GM21576 (cell line): Measurements from ENCODE around the gene FRMD1.

Experiments used
- ATAC-seq: cut with Tn5 transposase; IDR thresholded peaks from one replicate; pipeline ENCODE4 v1.9.1; 2021; ENCODE audit warnings: mild to moderate bottlenecking, moderate library complexity; ENCODE audit not compliant: unreplicated experiment

FRMD1 gene

DNA sequence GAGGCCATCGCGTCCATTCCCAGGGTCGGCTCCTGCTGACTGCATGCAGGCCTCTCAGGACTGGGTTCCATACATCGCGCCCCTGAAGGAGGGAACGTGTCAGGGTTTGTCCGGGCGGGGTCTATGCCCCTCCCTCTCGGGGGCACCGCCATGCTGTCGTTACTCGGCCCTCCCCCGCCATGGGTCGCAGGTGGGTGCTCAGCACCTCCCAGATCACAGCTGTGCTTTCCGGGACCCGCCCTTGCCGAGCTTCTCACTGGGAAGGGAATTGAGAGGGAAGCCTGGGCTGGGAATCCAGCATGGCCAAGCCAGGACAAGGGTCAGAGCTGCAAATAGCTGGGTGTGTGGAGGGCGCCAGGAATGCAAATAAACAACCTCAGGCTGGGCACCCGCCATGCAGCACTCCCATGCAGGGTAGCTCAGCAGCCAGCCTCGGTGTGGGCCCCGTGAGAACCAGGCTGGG lies at the start of gene FRMD1:
FRMD1 (minus strand) TSS at position 270 of the 463 bp plus-strand sequence; CDS start at position 152, 118 bp downstream.
- ATAC-seq, result no peak

DNA sequence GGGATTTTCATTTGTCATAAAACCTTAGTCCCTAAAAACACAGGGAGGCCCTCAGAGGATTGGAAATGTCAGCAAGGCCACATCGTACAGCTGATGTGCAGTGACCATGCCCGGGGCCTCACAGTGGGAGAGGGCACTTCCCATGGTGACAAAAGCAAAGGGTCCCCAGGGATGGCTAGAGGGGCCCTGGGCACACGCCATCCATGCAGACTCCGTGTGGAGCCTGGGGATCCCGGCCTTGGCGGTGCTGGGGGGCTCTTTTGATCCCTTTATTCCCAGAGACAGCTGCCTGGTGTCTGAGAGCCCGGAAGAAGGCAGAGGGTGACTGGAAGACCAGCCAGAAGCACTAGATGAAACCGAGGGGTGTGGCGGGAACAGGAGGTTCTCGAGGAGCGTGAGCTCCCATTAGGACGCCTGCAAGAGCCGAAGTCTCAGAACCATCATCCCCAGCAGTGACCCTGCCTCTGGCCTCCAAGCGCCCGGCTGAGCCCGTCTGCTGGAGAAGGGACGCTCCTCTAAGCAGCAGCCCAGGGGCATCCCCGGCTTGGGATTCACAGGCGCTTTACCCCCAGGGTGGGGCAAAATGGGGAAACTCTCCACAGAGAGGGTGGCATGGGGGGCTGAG lies 49.1 kb upstream of the FRMD1 start:
- ATAC-seq, result no peak

DNA sequence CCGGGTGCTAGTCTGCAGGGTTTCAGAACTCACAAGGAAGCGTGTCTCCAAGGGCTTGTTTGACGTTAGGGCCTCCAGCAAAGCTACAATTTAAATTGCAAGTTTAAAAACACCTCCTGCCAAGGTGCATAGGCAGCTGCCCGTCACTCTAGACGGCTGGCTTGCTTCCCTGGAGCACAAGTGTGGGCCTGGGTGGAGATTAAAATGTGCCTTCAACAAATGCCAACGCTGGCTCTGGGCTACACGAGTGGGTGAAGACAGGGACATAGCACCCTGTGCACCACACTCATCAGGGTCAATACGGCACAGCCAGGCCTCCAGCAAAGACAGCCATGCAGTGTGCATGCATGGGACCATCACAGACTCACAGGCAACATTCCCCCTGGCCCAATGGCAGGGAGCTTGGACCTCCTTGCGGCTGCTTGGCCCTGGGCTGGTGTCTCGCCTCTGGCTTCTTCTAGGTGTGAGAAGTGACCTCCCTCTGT lies 48.4 kb upstream of the FRMD1 start:
- ATAC-seq, result no peak

DNA sequence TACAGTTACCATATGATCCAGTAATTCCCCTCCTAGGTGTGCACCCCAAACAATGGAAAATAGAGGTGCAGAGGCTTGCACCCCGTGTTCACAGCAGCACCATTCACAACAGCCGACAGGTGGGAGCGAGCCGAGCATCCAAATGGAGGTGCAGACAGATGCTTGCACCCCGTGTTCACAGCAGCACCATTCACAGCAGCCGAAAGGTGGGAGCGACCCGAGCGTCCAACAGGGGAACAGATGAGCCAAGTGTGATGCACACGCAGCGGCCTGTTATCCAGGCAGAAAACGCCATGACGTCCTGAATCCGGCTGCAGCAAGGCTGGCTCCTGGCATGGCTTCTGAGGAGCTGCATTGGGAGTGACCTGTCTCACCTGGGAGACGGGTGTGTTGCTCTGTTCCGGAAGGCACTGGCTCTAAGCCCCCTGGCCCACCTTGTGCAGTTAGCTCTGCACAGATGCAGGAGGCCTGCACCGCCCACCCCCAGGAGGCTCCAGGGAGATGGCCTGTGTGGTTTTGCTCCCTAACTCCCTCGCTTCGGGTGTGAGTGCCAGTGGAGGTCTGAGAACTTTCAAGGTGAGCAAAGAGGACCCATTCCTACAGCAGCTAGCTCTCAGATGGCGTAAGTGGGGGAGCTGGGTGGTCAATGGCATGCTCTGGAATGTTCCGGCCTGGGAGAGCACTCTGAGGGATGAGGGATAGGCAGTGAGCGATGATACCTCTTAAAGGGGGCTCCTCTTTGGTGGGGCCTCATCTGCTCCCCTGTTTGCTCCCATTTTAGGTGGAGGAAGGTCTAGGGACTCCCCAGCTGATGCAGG lies 47.8 kb upstream of the FRMD1 start:
- ATAC-seq, result no peak

DNA sequence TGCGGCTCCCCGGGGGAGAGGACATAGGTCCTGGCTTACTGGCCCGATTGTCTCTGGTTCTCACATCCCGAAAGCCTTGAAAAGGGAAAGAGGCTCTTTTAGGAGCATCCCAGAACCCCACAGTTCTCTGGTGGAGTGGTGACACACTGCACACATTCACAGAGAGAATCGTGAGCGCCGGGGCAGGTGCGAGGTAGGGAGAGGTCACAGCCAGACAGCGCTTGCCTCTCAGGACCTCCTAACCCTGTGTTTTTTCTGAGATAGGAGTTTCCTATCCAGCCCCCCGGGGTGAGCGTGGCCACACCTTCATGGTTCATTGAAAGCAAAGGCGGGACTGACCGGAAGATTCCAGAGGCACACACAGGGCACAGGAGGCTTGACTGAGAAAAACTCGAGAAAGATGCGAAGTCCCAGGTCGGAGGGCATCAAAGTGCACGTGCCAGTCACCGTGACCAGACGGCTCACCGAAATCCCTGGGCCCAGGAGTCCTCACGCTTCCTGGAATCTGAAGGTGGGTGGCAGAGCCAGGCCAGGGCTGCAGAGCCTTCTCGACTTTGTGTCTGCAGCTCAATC lies 46.5 kb upstream of the FRMD1 start:
- ATAC-seq, result no peak

DNA sequence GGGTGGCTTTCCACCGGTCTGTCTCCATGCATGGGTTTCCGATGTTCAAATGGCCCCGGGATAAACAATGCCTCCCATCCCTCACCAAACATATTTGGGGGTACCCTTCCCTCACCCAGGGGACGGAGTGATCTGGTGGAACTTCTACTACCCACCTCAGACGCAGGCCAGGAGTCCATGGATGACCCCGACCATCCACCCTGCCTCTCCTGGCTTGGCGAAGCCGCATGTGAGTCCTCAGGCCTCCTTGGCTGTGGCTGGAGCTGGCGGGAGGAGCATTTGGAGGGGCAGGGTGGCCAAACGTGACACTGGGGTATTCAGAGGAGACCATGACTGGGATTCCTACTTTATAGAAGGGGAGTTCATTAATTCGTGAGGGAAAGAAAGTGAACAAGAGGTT lies 45.9 kb upstream of the FRMD1 start:
- no peak for ATAC-seq

DNA sequence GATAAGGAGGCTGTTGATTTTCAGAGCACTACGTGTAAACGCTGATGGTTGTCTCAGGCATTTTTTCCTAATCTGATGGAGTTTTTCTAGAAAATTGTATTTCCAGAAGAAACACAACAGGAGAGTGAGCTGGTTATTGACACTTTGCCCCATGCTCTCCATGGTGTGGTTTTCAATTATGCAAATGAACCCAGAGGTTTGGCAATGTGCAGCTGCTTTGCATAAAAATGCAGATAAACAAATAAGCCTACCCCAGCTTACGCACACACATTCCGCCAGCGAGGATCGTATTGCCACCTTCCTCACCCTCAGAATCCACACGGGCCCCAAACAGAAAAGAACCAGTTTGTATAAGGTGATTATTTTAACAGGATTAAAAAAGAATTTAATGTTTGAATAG lies 45.1 kb upstream of the FRMD1 start:
- ATAC-seq, result no peak

DNA sequence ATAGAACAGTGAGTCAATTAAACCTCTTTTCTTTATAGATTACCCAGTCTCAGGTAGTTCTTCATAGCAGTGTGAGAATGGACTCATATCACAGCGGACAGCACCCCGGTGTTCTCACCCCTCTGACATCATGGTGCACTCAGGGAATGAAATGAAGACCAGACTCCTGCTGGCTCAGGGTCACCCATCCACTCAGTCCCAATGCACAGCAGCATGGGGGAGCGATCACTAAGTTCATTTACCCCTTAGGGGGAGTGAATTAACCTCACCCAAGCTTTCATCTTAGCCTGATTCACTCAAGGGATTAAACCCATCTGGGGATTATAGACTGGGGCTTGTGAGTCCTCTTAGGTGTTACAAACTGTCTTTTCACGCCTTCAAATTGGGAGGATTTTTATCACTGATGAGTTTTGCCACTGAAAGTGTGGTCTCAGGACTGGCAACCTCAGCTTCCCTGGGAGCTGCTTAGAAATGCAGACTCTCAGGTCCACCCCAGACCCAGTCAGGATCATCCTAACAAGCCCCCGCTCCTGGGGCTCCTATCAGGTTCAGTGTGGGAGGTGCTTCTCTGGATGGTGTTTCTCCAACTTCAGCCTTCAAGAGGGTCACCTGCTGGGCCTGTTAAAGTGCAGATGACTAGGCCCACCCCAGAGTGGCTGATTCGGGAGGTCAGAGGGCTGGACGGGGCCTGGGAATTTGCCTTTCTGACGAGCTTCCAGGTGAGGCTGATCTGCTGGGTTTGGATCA lies 44.3 kb upstream of the FRMD1 start:
- no peak for ATAC-seq

DNA sequence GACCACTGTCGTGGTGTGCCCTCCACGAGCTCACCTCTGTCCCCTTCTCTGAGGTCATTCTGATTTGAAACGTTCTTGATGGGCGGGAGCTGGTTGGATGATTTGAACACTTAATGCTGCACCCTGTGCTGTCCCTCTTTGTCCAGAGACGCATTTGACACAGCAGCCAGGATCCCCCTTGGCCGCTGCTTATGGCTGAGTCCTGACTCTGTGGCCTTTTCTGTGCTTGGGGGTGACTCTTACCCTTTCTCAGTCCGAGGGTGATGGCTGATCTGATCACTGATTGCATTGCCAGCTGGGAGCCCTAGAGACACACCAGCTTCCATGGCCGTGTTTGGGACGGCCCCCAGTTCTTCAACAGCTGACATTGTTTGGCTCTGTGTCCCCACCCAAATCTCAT lies 43.5 kb upstream of the FRMD1 start:
- ATAC-seq, result no peak

DNA sequence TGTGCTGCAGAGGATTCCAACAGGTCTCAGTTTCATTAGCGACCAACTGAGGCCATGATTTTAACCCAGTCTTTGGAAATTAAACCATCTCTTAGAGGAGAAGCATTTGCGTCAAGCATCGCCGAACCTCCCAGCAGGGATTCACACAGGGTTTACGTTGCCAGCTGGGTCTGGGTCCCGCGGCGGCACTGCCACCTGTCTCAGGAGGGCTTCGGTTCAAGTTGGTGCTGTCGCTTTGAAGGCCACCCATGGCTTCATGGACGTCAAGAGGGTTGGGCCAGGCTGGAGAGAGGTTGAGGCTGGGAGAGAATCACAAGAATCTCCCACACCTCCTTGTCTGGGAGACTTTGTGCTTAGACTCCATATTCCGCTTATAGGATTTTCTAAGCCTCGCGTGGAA lies 43.0 kb upstream of the FRMD1 start:
- no peak for ATAC-seq

DNA sequence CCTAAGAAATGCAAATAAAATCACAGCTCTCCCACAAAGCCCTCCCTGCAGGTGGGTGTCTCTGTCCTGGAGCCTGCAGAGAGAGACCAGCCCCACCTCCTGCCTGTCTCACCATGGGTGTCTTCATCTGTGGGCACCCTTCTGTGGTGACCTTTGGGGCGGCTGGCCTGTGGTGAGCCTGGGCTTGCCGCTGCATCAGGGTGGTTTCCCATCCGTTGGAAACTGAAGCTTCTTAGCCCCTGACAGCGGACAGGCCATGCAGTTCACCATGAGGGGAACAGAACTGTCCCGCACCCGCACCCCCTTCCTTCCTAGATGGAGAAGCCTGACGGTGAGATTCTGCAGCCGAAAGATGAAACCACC lies 42.3 kb upstream of the FRMD1 start:
- no peak for ATAC-seq

DNA sequence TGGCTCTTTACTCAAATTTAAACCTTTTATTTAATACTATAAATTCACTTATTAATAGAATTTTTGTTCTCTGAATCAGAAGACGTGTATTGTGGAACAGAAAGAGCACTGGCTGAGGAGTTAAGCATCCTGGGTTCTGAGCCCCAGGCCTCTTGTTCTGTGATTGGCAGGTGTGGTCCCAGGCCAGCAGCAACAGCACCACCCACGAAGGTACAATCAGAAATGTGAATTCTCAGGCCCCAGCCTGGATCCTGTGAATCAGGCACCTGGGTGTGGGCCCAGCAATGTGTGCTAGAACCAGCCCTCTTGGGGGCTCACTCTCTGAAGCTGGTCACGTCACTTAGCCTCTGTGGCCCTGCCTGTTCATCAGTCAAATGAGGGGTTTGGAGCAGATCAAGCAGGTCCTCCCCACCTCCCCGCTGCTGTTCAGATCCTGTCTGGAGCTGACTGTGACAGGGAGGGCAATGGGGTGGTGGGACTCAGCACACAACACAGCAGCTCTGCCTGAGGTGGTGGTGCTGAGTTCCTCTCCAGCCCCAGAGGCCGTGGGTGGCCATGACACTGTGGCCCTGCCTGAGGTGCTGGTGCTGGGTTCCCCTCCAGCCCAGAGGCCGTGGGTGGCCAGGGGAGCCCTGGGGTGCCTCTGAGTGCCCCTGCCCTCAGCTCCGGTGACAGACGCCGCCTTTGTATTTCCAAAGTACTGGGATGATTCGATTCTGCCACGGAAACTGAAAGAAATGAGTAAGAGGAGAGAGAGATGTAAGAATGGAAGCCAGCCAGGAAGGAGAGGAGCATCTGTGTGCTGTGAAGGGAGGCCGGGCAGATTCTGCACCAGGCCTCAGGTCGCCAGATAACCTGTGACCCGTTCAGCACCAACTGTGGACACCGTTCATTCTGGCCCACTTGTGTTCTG lies 41.6 kb upstream of the FRMD1 start:
- ATAC-seq, result no peak

DNA sequence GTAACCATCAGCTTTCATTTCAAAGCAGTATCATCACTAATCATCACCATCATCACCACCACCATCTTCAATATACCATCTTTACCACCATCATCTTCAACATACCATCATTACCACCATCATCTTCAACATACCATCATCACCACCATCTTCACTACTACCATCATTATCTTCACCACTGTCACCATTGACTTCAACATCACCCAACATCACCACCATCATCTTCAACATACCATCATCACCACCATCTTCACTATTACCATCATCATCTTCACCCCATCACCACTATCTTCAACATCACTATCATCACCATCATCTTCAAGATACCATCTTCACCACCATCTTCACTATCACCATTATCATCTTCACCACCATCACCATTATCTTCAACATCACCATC lies 40.5 kb upstream of the FRMD1 start:
- no peak for ATAC-seq

DNA sequence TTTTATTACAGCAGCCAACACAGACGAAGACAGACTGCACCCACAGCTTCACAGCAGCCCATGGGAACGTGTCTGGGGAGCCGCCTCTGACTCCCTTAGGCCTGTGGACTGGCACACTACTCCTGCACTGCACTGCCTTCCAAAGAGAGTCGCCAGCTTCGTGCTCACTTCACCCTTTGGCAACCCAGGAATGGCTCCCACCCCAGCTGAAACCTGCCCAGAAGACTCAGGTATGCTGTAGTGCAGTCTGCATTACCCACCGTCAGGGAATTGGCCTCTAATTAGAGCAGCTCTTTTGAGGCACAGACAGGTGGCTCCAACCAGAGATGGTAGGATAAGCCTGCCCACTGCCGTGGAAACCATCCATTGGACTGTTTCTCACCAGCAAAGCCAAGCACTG lies 39.9 kb upstream of the FRMD1 start:
- ATAC-seq, result no peak

DNA sequence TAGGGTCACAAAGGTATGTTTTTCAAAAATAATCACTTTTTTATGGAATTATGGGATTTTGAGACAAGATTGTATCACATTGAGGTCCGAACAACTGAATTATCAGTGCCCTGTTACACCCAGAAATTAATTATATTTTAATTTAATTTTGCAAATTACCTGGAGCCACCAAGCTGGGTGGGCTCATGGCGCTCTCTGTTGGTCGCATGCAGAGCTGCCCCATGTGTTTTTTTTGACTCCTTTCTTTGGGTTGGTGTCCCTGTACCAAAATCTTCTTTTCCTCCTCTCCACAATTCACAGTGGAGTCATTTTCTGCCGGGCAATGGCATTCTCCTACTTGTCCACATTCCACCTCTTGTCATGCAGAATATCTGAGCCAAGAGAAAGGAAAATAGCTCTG lies 38.9 kb upstream of the FRMD1 start:
- ATAC-seq, result no peak

DNA sequence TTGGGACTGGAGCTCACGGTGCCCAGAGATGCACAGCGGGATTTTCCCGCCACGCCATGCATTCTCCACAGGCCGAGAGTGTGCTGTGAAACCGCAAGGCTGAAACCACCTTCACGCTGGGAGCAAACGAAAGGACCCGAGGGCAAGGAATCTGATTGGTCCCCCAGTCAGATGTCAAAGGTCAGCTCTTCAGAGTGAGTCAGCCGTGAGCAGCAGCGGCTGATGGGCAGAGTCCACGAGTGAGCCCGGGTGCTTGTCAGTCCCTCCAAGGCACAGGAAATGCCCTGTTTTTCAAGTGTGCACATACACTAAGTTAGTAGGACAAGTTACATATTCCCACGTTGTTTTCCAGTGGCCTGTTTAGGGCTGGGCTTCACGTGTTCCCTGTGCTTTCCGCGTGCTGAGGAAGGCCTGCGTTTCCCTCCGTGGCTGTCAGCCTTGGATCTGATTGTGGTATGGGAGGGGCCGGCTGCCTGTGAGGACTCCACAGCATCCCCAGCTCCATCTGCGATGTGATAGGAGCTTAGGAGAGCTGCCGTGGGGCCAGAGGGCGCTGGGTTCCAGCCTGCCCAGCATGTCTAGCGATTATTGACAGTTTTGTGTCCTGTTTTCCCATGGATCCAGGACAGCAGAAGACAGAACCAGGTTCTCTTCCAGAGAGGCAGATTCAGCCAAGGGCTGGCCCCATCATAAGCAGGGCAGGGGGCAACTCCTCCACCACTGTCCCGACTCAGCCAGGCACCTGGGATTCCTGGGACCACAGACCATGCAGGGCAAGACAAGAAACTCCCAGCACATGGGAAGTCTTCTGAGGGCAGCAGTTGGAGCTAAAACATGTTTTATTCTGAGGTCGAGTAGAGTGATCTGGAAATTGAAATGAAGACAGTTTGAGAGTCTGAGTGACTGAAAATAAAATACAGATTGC lies 38.2 kb upstream of the FRMD1 start:
- no peak for ATAC-seq

DNA sequence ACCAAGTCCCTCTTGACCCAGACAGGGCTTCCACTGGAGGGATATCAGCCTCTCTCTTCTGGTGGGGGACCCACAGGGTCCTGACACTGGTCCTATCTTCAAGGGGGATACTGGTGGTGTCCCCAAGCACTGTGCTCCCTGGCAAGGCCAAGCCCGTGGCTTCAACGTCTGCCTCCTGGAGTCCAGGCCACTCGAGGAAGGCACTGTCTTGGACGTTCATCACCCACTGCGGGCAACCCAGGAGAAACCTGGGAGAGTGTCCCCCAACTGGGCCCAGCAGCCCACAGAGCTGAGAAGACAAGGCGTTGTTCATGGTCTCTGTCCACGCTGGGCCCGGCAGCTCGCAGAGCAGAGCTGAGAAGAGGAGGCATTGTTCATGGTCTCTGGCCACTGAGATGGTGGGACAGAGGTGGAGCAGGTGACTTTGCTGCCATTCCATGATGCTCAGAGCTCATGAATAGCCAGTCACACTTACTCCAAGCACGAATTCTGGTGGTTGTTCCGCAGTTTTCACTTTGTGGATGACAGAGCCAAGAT lies 37.5 kb upstream of the FRMD1 start:
- ATAC-seq, result no peak

DNA sequence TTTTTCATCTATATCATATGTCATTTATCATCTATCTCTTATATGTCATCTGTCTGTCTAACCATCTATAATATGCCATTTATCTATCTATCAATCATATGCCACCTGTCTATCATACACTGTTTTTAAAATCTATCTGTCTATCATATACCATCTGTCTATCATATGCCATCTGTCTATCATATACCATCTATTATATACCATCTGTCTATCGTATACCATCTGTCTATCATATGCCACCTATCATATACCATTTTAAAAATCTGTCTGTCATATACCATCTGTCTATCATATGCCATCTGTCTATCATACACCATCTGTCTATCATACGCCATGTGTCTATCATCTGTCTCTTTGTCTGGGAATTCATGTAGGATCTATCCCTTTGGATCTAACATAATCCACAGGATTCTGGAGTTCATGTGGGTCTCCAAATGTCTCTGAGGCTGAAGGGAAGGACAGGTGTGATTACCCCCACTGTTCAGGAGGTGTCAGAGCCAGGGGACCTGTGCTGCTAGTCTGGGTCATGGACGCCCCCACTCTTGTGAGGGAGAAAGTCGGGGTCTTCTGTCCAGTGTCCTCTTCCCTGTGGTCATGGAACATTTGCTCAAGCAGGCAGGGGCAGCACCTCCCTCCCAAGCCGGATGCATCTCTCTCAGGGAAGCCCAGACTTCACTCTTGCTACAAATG lies 36.9 kb upstream of the FRMD1 start:
- ATAC-seq, result no peak
